Activated CD4-positive, alpha-beta T cell treated with anti-CD3 and anti-CD28 coated beads for 4 hours (primary cell): ENCODE results near the gene DCAF6.
A peak's percentile ranks its signal among the peaks of the same experiment; 100 is the strongest.
"Not testable (repeated sequence)": the region's sequence is repeated elsewhere in the genome, so short reads cannot be mapped to it uniquely, and the experiment has no call there.

ENCODE experiments used
- DNase-seq, 2 donors: peaks; one replicate each; pipeline ENCODE4 v3.0.0-alpha.2; 2020

Gene DCAF6

DNA sequence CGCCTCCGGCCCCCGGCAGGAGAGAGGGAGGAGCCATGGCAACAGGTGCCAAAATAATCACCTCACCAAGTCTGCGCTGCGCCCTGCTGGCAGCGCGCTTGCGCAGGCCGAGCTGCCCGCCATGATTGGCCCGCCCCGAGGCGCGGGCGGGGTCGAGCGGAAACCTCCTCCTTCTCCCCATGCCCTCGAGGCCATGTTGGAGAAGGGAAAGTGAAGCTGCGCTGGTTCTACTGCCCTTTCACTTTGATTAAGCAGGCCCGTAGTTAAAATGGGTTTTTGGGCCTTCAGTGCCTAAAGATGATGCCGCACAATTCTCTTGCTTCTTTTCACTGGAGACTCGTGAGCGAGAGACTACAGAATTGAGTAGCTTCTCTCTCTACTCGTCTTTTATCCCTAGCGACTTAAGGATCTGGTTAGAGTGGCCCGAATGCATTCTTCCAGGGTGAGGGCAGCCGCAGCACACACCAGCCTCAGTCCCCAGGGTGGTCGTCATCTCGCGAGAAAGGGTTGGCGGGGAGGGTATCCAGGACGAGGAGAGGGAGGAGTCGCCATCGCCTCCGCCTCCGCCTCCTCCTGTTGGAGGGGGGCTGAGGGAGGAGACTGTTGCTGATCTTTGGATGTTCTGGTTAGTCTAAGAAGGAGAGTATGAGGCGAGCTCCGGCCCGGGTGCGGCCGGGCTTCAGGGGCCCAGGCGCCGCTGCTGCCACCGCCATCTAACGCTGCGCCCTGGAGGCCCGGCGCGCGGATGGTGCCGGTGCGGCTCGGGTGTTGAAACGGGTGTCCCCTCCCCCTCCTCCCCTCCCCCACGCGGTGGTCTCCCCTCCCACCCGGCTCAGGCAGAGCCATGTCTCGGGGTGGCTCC is at the start of gene DCAF6:
Gene DCAF6 (plus strand): TSS at position 616 of the 862 bp plus-strand sequence. CDS start 229 bp downstream, at position 845.
- DNase-seq = peak; percentile 97

DNA sequence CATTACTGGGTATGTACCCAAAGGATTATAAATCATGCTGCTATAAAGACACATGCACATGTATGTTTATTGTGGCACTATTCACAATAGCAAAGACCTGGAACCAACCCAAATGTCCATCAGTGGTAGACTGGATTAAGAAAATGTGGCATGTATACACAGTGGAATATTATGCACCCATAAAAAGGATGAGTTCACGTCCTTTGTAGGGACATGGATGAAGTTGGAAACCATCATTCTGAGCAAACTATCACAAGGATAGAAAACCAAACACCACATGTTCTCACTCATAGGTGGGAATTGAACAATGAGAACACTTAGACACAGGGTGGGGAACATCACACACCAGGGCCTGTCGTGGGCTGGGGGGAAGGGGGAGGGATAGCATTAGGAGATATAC is 49.3 kb upstream of the DCAF6 start:
- not testable (repeated sequence) for DNase-seq

GRCh38 chr1:167890400-167890799 is 46.1 kb upstream of the DCAF6 start:
- DNase-seq = no peak

GRCh38 chr1:167893798-167894197 is 42.7 kb upstream of the DCAF6 start:
- no peak for DNase-seq

DNA sequence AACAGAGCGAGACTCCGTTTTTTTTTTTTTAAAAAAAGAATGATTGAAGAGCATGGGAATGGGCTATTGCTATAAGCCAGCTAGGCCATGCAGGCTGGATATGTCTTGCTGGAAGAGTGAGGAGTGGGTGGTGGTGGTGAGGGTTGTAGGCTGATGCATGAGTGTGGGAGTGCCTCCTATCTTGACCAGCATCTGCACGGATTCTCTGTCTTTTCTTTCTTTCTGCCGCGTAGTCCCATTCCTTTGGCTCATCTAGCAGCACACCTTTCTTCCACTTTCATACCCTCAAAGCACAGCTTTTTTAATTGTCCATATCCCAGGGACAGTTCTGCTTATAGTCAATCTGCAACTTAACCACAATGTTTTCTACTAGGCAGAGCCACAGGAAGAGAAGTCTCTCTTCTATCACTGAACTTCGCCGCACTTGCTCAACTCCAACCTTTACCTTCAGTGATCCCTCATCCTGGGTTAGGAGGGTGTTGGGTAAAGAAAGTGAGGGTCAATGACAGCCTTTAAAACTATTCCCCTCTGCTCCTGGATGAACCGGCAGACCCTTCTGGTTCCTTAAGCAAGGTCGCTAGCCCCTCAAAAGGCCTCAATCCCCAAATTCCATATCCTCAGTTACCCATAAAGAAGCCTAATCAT is 37.8 kb upstream of the DCAF6 start:
- DNase-seq = no peak

- no peak for DNase-seq
These were observed 37.2 kb upstream of the DCAF6 start for GRCh38 chr1:167899253-167899681.

DNA sequence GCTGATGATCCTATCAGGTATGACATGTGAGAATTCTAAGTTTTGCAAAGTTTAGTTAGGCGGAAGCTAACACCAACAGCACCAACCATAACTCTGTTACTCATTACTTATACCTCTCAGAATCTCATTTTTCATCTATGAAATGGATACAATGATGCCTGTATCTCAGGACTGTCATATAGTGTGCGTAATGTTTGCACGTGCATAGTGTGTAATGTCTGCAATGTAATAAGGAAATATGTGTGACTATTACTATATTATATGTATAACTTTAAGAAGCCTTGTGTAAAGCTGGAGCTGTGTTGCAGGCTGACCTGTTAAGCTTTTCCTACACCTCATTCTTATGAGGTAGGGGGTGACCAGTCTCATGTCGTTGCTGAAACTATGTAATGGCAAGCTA is 35.6 kb upstream of the DCAF6 start:
- DNase-seq = no peak

- no peak for DNase-seq
These were observed 31.8 kb upstream of the DCAF6 start for GRCh38 chr1:167904652-167905130.

DNA sequence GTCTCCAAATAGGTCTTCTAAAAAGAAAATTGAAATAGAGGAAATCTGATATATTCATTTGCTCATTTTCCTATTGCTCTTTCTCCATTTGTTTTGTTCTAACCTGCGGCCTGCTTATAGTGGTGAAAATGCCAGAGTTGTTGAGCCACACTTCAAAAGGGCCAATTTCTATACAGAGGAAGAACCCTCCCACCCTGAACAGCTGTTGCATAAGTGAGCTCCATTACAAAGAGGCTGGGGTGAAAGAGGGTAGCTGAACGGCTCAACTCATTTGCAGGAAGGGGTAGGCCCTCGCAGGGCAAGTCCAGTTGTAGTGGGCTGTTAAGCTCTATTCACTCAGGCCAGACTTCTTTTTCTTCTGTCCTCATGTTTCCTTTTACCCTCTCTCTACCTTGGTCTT is 31.3 kb upstream of the DCAF6 start:
- DNase-seq = no peak

GRCh38 chr1:167905671-167906070 is 30.8 kb upstream of the DCAF6 start:
- DNase-seq = no peak

- no peak for DNase-seq
These were observed 26.7 kb upstream of the DCAF6 start for GRCh38 chr1:167909691-167910180.

GRCh38 chr1:167910530-167910929 is 26.0 kb upstream of the DCAF6 start:
- DNase-seq = no peak

DNA sequence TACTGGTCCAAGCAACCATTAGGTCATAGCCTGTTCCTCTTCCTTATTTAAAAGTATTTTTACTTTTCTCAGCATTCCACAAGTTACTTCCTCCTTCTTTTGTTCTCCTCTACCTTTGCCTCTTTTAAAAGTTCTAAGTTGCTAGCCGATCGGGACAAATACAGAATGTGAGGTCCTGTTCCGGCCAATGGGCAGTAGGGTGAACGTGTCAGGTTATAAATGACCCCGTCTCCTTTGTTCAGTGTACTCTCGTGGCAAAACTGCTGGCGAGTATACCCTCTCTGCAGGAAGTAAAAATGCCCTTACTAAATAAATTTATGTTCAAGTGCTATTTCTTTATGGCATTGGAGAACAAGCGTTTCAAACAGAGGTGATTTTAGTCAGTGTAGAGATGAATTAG is 25.1 kb upstream of the DCAF6 start:
- DNase-seq = no peak

GRCh38 chr1:167912294-167912693 is 24.2 kb upstream of the DCAF6 start:
- no peak for DNase-seq

DNA sequence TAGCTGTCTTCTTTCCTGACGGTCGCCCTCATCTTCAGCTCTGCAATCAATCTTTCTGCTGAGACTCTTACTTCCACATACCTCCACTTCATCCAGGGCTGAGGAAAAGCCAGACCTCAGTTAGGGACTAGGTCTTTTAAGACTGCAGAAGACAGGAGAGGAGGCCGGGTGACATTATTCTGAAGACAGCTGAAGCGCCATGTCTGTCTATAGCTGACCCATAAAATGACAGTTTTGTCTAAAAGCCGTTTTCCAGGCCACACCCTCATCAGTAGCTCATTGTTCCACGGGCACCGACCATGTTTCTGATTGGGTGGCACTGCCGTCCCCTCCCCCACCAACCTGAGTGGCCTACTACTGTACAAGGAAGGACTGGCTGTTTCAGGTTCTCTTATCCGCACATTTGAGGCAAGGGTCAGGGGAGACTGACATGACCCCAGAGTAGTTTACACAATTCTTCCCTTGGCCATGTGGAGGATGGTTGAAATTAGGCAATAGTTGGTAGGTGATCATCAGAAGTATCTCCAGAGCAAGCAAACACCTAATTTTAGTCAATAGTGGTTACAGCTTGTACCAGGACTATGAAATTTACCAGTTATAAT is 22.5 kb upstream of the DCAF6 start, which contains the start of gene ADCY10:
Gene ADCY10 (minus strand): TSS at position 240 of the 602 bp plus-strand sequence. CDS start 8,994 bp downstream, outside the sequence.
- no peak for DNase-seq

DNA sequence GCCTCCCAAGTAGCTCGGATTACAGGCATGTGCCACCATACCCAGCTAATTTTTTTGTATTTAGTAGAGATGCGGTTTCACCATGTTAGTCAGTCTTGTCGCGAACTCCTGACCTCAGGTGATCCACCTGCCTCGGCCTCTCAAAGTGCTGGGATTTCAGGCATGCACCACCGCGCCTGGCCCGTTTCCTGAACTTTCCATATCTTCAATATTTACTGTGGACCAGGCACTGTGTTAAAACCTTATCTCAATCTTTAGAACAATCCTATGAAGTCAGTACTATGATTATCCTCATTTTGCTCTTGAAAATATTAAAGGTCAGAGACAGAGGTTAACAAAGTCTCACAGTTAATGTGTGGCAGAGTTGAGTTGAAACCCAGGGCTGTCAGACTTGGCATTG is 20.9 kb upstream of the DCAF6 start:
- no peak for DNase-seq

- no peak for DNase-seq
These were observed 19.5 kb upstream of the DCAF6 start for GRCh38 chr1:167916766-167917511.

DNA sequence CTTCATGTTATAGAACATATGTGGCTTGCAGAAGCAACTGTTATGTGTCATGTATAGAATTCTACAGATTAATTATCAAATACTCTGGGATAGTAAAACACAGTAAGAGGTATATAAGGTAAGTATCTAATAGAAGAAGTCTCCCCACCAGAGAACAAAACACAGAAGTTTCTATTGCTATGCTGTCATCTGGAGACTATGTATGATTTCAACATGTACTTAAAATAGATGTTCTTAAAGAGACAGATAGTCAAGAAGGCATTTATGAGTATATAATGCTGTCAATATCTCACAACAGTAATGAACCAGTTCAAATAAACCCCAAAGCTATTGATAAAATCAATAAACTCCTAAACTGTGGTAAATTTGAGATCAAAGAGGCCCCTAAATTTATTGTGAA is 14.5 kb upstream of the DCAF6 start:
- DNase-seq = no peak

DNA sequence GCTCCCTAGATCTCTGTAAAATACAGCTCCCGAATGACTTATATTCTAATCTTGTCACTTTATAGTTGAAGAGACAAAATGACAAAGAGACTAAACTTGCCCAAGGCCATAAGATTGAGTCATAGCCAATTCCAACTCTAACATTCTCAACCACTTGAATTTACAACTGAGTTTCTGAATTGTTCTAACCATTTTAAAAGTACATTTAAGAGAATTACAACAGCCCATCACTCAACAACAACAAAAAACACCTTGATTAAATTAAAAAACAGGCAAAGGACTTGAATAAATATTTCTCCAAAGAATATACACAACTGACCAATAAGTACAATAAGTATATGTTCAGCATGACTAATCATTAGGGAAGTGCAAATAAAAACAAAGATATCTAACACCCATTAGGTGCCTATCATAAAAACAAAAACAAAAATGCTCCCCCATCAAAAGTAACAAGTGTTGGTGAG is 13.8 kb upstream of the DCAF6 start:
- no peak for DNase-seq

GRCh38 chr1:167923324-167924056 is 13.0 kb upstream of the DCAF6 start:
- DNase-seq = no peak

- DNase-seq = no peak
These were observed 12.4 kb upstream of the DCAF6 start for GRCh38 chr1:167924102-167924501.
